Natural killer cell treated with Interleukin-12 subunit alpha and Interleukin-12 subunit beta and Interleukin-15 and Interleukin-18, amount 100 ng/mL, for 72 hours (primary cell): ENCODE results near the gene FGF11. TPM values are rescaled to one million over a fixed set of nuclear protein-coding genes. Genes with fewer than 3 reads are reported as not detected.

ENCODE experiments used
- ATAC-seq, 2 donors: fragments of 150-1000 bp; cut with Tn5 transposase in 1 of 2; sonication (Bioruptor Pico), chemical (Tn5 transposase) in 1 of 2; 2 replicates each; pipeline ENCODE4 v1.10.0; 2021
- DNase-seq: peaks from one replicate; pipeline ENCODE4 v3.0.0; 2022; ENCODE audit warnings: low spot score
- H3K27ac Mint-ChIP-seq, 2 donors: 1 replicate in 1 of 2; 2 replicates in 1 of 2; pipeline ENCODE4 v1.8.0; 2022; ENCODE audit warnings: mixed read lengths in 2 of 2, mild to moderate bottlenecking in 1 of 2, moderate library complexity in 1 of 2
- H3K27me3 Mint-ChIP-seq, 2 donors: 1 replicate in 1 of 2; 2 replicates in 1 of 2; pipeline ENCODE4 v1.8.0; 2022; ENCODE audit warnings: mixed read lengths in 2 of 2
- H3K36me3 Mint-ChIP-seq: one replicate; pipeline ENCODE4 v1.8.0; 2022; ENCODE audit warnings: mixed read lengths
- H3K4me1 Mint-ChIP-seq, 2 donors: 1 replicate in 1 of 2; 2 replicates in 1 of 2; pipeline ENCODE4 v1.8.0; 2022; ENCODE audit warnings: low read depth in 2 of 2, mixed read lengths in 2 of 2, mild to moderate bottlenecking in 1 of 2
- H3K4me3 Mint-ChIP-seq: one replicate; pipeline ENCODE4 v1.8.0; 2022; ENCODE audit warnings: mixed read lengths
- H3K9me3 Mint-ChIP-seq: 2 replicates; pipeline ENCODE4 v1.8.0; 2022; ENCODE audit warnings: mixed read lengths
- total RNA-seq, 2 donors: library from RNA; stranded (reverse); gene quantifications; one replicate each; pipeline ENCODE4 v1.2.3, GENCODE V29; 2022

Gene FGF11
- total RNA-seq, 2 donors from 2014 or later = 1.9 to 4.5 TPM

- H3K27ac Mint-ChIP-seq = no peak overlapping the region
- no peaks in the 10 kb centered on the region for H3K9me3 Mint-ChIP-seq
- DNase-seq (no peak), ATAC-seq (no peak)
- no peaks in the 10 kb centered on the region for H3K36me3 Mint-ChIP-seq
- H3K4me1 Mint-ChIP-seq = no peaks in the 10 kb centered on the region
- peaks cover 0 to 4% of the 10 kb centered on the region in 2 donors for H3K27me3 Mint-ChIP-seq
- H3K4me3 Mint-ChIP-seq = no peak overlapping the region
Measured at GRCh38 chr17:7415784-7416183, 23.5 kb upstream of the FGF11 start.

- no peaks in the 10 kb centered on the region for H3K9me3 Mint-ChIP-seq
- H3K4me3 Mint-ChIP-seq = no peak overlapping the region
- H3K27ac Mint-ChIP-seq = peak overlapping the region in 1 of 2 donors; percentile 14
- peaks cover 0 to 4% of the 10 kb centered on the region in 2 donors for H3K27me3 Mint-ChIP-seq
- H3K4me1 Mint-ChIP-seq = no peaks in the 10 kb centered on the region
- DNase-seq (no peak), ATAC-seq (no peak)
- no peaks in the 10 kb centered on the region for H3K36me3 Mint-ChIP-seq
Measured at GRCh38 chr17:7416323-7416722, 23.0 kb upstream of the FGF11 start.

- Mint-ChIP-seq H3K4me1 (no peaks in the 10 kb centered on the region), H3K4me3 (no peak overlapping the region), H3K36me3 (no peaks in the 10 kb centered on the region), H3K27me3 (peaks cover 0 to 4% of the 10 kb centered on the region in 2 donors), H3K9me3 (no peaks in the 10 kb centered on the region), H3K27ac (peak overlapping the region in 1 of 2 donors; percentile 14)
- ATAC-seq = no peak
- no peak for DNase-seq
Measured at GRCh38 chr17:7417056-7417655, 22.2 kb upstream of the FGF11 start.

- Mint-ChIP-seq H3K36me3 (no peaks in the 10 kb centered on the region), H3K27ac (no peak overlapping the region), H3K27me3 (peaks cover 0 to 4% of the 10 kb centered on the region in 2 donors), H3K4me3 (no peak overlapping the region), H3K4me1 (no peaks in the 10 kb centered on the region), H3K9me3 (no peaks in the 10 kb centered on the region)
- ATAC-seq (no peak), DNase-seq (no peak)
Measured at GRCh38 chr17:7418472-7419152, 20.7 kb upstream of the FGF11 start.

- no peaks in the 10 kb centered on the region for H3K36me3 Mint-ChIP-seq
- DNase-seq (no peak), ATAC-seq (no peak)
- H3K27ac Mint-ChIP-seq = peak within 1 kb of the TSS in 1 of 2 donors; percentile 32
- no peaks in the 10 kb centered on the region for H3K9me3 Mint-ChIP-seq
- no peaks in the 10 kb centered on the region for H3K4me1 Mint-ChIP-seq
- no peak within 1 kb of the TSS for H3K4me3 Mint-ChIP-seq
- H3K27me3 Mint-ChIP-seq = peaks cover 0 to 4% of the 10 kb centered on the region in 2 donors
Measured at GRCh38 chr17:7419819-7420610, 19.3 kb upstream of the FGF11 start, which contains the start of gene SPEM1. Gene SPEM1, plus strand, starts transcription at chr17:7420324. Its CDS starts 61 bp downstream, at chr17:7420385.

- Mint-ChIP-seq H3K36me3 (no peaks in the 10 kb centered on the region), H3K27ac (no peak overlapping the region), H3K9me3 (no peaks in the 10 kb centered on the region), H3K27me3 (peaks cover 0 to 4% of the 10 kb centered on the region in 2 donors), H3K4me1 (no peaks in the 10 kb centered on the region), H3K4me3 (no peak overlapping the region)
- ATAC-seq (no peak), DNase-seq (no peak)
Measured at GRCh38 chr17:7421186-7421585, 18.1 kb upstream of the FGF11 start.

GRCh38 chr17:7423679-7424078 is 15.6 kb upstream of the FGF11 start:
- Mint-ChIP-seq H3K27ac (no peak overlapping the region), H3K4me1 (no peaks in the 10 kb centered on the region), H3K4me3 (no peak overlapping the region), H3K36me3 (no peaks in the 10 kb centered on the region), H3K9me3 (no peaks in the 10 kb centered on the region), H3K27me3 (no peaks in the 10 kb centered on the region)
- DNase-seq (no peak), ATAC-seq (no peak)

GRCh38 chr17:7425316-7425715 is 14.0 kb upstream of the FGF11 start, which contains the start of gene SPEM2:
Gene SPEM2, plus strand, starts transcription at chr17:7425616. Its CDS starts 73 bp downstream, at chr17:7425689.
- Mint-ChIP-seq H3K27ac (no peak within 1 kb of the TSS), H3K4me3 (no peak within 1 kb of the TSS), H3K4me1 (no peaks in the 10 kb centered on the region), H3K9me3 (no peaks in the 10 kb centered on the region), H3K36me3 (no peaks in the 10 kb centered on the region), H3K27me3 (no peaks in the 10 kb centered on the region)
- DNase-seq = no peak
- ATAC-seq = no peak

- Mint-ChIP-seq H3K4me3 (no peak overlapping the region), H3K9me3 (no peaks in the 10 kb centered on the region)
- no peak for DNase-seq
Measured at GRCh38 chr17:7425756-7426155, 13.6 kb upstream of the FGF11 start.

GRCh38 chr17:7426203-7426863 is 13.0 kb upstream of the FGF11 start:
- no peaks in the 10 kb centered on the region for H3K4me1 Mint-ChIP-seq
- DNase-seq (no peak), ATAC-seq (no peak)
- no peaks in the 10 kb centered on the region for H3K9me3 Mint-ChIP-seq
- H3K27me3 Mint-ChIP-seq = no peaks in the 10 kb centered on the region
- no peak overlapping the region for H3K4me3 Mint-ChIP-seq
- no peaks in the 10 kb centered on the region for H3K36me3 Mint-ChIP-seq
- H3K27ac Mint-ChIP-seq = no peak overlapping the region

More at GRCh38 chr17:7425756-7426155, 13.6 kb upstream of the FGF11 start:
- no peaks in the 10 kb centered on the region for H3K4me1 Mint-ChIP-seq
- H3K27me3 Mint-ChIP-seq = no peaks in the 10 kb centered on the region
- ATAC-seq = no peak
- H3K27ac Mint-ChIP-seq = no peak overlapping the region
- H3K36me3 Mint-ChIP-seq = no peaks in the 10 kb centered on the region

GRCh38 chr17:7426896-7427489 is 12.3 kb upstream of the FGF11 start:
- H3K9me3 Mint-ChIP-seq = no peaks in the 10 kb centered on the region
- H3K4me3 Mint-ChIP-seq = no peak overlapping the region
- no peaks in the 10 kb centered on the region for H3K4me1 Mint-ChIP-seq
- H3K27ac Mint-ChIP-seq = no peak overlapping the region
- no peaks in the 10 kb centered on the region for H3K27me3 Mint-ChIP-seq
- no peak for DNase-seq
- no peak for ATAC-seq
- H3K36me3 Mint-ChIP-seq = no peaks in the 10 kb centered on the region

GRCh38 chr17:7427549-7427948 is 11.8 kb upstream of the FGF11 start:
- H3K4me1 Mint-ChIP-seq = no peaks in the 10 kb centered on the region
- no peak for ATAC-seq
- H3K9me3 Mint-ChIP-seq = no peaks in the 10 kb centered on the region
- no peak for DNase-seq
- H3K4me3 Mint-ChIP-seq = no peak overlapping the region
- H3K27me3 Mint-ChIP-seq = no peaks in the 10 kb centered on the region
- no peak overlapping the region for H3K27ac Mint-ChIP-seq
- no peaks in the 10 kb centered on the region for H3K36me3 Mint-ChIP-seq

GRCh38 chr17:7428557-7428956 is 10.8 kb upstream of the FGF11 start, which contains the start of gene SPEM3:
Gene SPEM3, plus strand, starts transcription at chr17:7428857. Its CDS starts 46 bp downstream, at chr17:7428903.
- Mint-ChIP-seq H3K27ac (no peak within 1 kb of the TSS), H3K4me3 (no peak within 1 kb of the TSS), H3K9me3 (no peaks in the 10 kb centered on the region), H3K27me3 (no peaks in the 10 kb centered on the region), H3K4me1 (no peaks in the 10 kb centered on the region), H3K36me3 (no peaks in the 10 kb centered on the region)
- DNase-seq (no peak), ATAC-seq (no peak)
